HepG2 (cell line): Measurements from ENCODE around the gene NEK5. TPM values are rescaled to one million over a fixed set of nuclear protein-coding genes. Genes with fewer than 3 reads are reported as not detected.

Source experiments
- ATAC-seq: fragments of 200-7000 bp; cut with Tn5 transposase; 3 replicates; pipeline ENCODE4 v1.9.1; 2020; ENCODE audit warnings: mild to moderate bottlenecking, moderate library complexity
- BruUV-seq: library from RNA; stranded (reverse); fragments of 400-500 nt; replicated peaks from 2 replicates; lab custom pipeline; 2021; lab: Mats Ljungman, UMichigan
- CTCF ChIA-PET: fragments of 300-600 bp; formaldehyde crosslinking; extraction: SDS; loops from one replicate; lab custom pipeline; 2021; ENCODE audit warnings: low total read pairs, inconsistent platforms, low intra/inter-chr PET ratio; lab: Yijun Ruan, JAX
- POLR2A ChIA-PET: fragments of 350-600 bp; sonication (Branson Sonifier 250); formaldehyde crosslinking; loops from one replicate; lab custom pipeline; 2020; ENCODE audit warnings: antibody characterized with exemption, inconsistent platforms; lab: Yijun Ruan, JAX
- DNase-seq: peaks from one replicate; pipeline ENCODE4 v3.0.0-alpha.2; 2015; ENCODE audit warnings: low spot score
- FAIRE-seq: peaks from 3 replicates; lab custom pipeline; 2011; peaks lifted over from hg19 to GRCh38; lab: Jason Lieb, UNC
- H2AFZ ChIP-seq: one replicate; pipeline ENCODE4 v1.6.1; 2011; ENCODE audit warnings: low read length, inconsistent platforms
- H3K27ac ChIP-seq: fragments of 300-600 bp; 3 replicates; pipeline ENCODE4 v1.8.0; 2011; ENCODE audit warnings: mixed run types, mild to moderate bottlenecking, mixed read lengths, low read length, inconsistent platforms; ENCODE audit not compliant: insufficient read depth; ENCODE audit errors: extremely low read length
- H3K27me3 ChIP-seq, 2 experiments: fragments of 200-600 bp in 1 of 2; 2 replicates in 1 of 2; 3 replicates in 1 of 2; pipeline versions ENCODE4 v1.6.0 to v1.8.0; 2011; ENCODE audit warnings: low read length in 2 of 2, mild to moderate bottlenecking in 2 of 2, moderate library complexity in 2 of 2, inconsistent platforms in 1 of 2; ENCODE audit not compliant: insufficient read depth in 2 of 2, control insufficient read depth in 1 of 2
- H3K36me3 ChIP-seq, 2 experiments: fragments of 200-600 bp in 1 of 2; replicated peaks in 1 of 2; 2 replicates in 1 of 2; 3 replicates in 1 of 2; pipeline versions ENCODE4 v1.5.1 to v1.8.0; 2011; ENCODE audit warnings: low read length in 2 of 2, inconsistent platforms in 1 of 2; ENCODE audit not compliant: insufficient read depth in 2 of 2, control insufficient read depth in 1 of 2
- H3K4me1 ChIP-seq: 2 replicates; pipeline ENCODE4 v1.5.1; 2012; ENCODE audit warnings: low read length, inconsistent platforms; ENCODE audit not compliant: insufficient read depth
- H3K4me2 ChIP-seq: 2 replicates; pipeline ENCODE4 v1.6.0; 2011; ENCODE audit warnings: low read depth, low read length, inconsistent platforms
- H3K4me3 ChIP-seq, 3 experiments: fragments of 200-600 bp in 1 of 3; sonication (generic), shearing (Covaris generic) in 1 of 3; replicated peaks in 1 of 3; 2 replicates each; pipeline ENCODE4 v1.5.1; 2011 to 2016; ENCODE audit warnings: low read length in 3 of 3, inconsistent platforms in 2 of 3, low read depth in 2 of 3, mild to moderate bottlenecking in 2 of 3, control low read depth in 1 of 3, mixed read lengths in 1 of 3; ENCODE audit not compliant: insufficient read depth in 1 of 3
- H3K79me2 ChIP-seq: one replicate; pipeline ENCODE4 v1.6.1; 2011; ENCODE audit warnings: low read length, inconsistent platforms; ENCODE audit not compliant: insufficient read depth
- H3K9ac ChIP-seq: 2 replicates; pipeline ENCODE4 v1.6.0; 2011; ENCODE audit warnings: mild to moderate bottlenecking, low read depth, low read length, inconsistent platforms; ENCODE audit not compliant: insufficient read depth
- H3K9me3 ChIP-seq: 2 replicates; pipeline ENCODE4 v1.5.1; 2012; ENCODE audit warnings: mild to moderate bottlenecking, low read length
- H4K20me1 ChIP-seq: 2 replicates; pipeline ENCODE4 v1.6.0; 2011; ENCODE audit warnings: inconsistent platforms, mild to moderate bottlenecking, low read length, moderate library complexity; ENCODE audit not compliant: insufficient read depth
- JARID2 ChIP-seq: sonication (generic); formaldehyde crosslinking; IDR thresholded peaks from 2 replicates; pipeline ENCODE4 v1.8.1; 2023; ENCODE audit warnings: missing genetic modification reagents, inconsistent platforms; ENCODE audit not compliant: insufficient replicate concordance
- NCOR1 ChIP-seq: fragments of 200-600 bp; sonication (generic); IDR thresholded peaks from 2 replicates; pipeline ENCODE4 v1.7.0; 2017; ENCODE audit warnings: antibody characterized with exemption, low read length, borderline replicate concordance
- PCBP2 ChIP-seq: fragments of 200-400 bp; formaldehyde crosslinking; optimal IDR thresholded peaks from 2 replicates; pipeline ENCODE3; 2018; ENCODE audit warnings: low read length, low read depth; ENCODE audit not compliant: poor library complexity, severe bottlenecking
- ZNF17 ChIP-seq: sonication (generic); formaldehyde crosslinking; IDR thresholded peaks from 2 replicates; pipeline ENCODE4 v1.5.0; 2020; ENCODE audit warnings: mild to moderate bottlenecking, missing genetic modification reagents
- ZNF564 ChIP-seq: sonication (generic); formaldehyde crosslinking; IDR thresholded peaks from 2 replicates; pipeline ENCODE4 v1.8.1; 2023; ENCODE audit warnings: mild to moderate bottlenecking, missing genetic modification reagents
- ZNF570 ChIP-seq: sonication (generic); formaldehyde crosslinking; IDR thresholded peaks from 2 replicates; pipeline ENCODE4 v1.4.0; 2020; ENCODE audit warnings: mild to moderate bottlenecking, missing genetic modification reagents, borderline replicate concordance
- WGBS: methylation state at CpG from one replicate; pipeline ENCODE4 v1.1.6; 2017; ENCODE audit warnings: low lambda C conversion rate; 5-methylcytosine and 5-hydroxymethylcytosine counted together
- in situ Hi-C: cut with HindIII; loops from 2 replicates; pipeline ENCODE4 v1.10.0; 2017; ENCODE audit warnings: low pct_unique_long_range_greater_than_20kb; ENCODE audit not compliant: extremely low pct_ligation_motif_present
- intact Hi-C: fragments of 100-400 bp; cut with micrococcal nuclease; formaldehyde crosslinking; loops from one replicate; pipeline ENCODE4 v1.10.0; 2022; ENCODE audit not compliant: unreplicated experiment
- polyA plus RNA-seq, 8 experiments: library from polyadenylated mRNA; depleted of rRNA in 3 of 8; stranded (reverse) in 7 of 8; unstranded in 1 of 8; fragments of >200 nt; fragmentation: Illumina TruSeq in 4 of 8; extraction: Trizol in 4 of 8; gene quantifications; 2 replicates each; pipeline versions ENCODE4 v1.2.1 to v1.2.3, GENCODE V29; 2011 to 2016; ENCODE audit warnings: low read depth in 4 of 8, missing spikeins in 1 of 8, mixed read lengths in 1 of 8; ENCODE audit not compliant: insufficient read depth in 1 of 8
- total RNA-seq, 5 experiments: library from RNA; depleted of rRNA; stranded (reverse); fragments of >200 nt; fragmentation: Illumina TruSeq; extraction: Trizol; gene quantifications; 2 replicates each; pipeline ENCODE4 v1.2.3, GENCODE V29; 2016; ENCODE audit warnings: low read depth in 1 of 5
- TF ChIP-seq, protein P1 (sequence below): sonication (generic); formaldehyde crosslinking; IDR thresholded peaks from 2 replicates; pipeline ENCODE4 v1.4.0; 2020; ENCODE audit warnings: missing genetic modification reagents
- TF ChIP-seq, protein P2 (sequence below): sonication (generic); formaldehyde crosslinking; IDR thresholded peaks from 2 replicates; pipeline ENCODE4 v1.8.0; 2022; ENCODE audit warnings: low read depth, missing genetic modification reagents
- TF ChIP-seq, protein P3 (sequence below), 2 experiments: fragments of 450-650 bp in 1 of 2; sonication (generic) in 1 of 2; formaldehyde crosslinking in 1 of 2; IDR thresholded peaks; 2 replicates each; pipeline versions ENCODE4 v1.6.1 to v1.8.0; 2016 to 2022; ENCODE audit warnings: antibody characterized with exemption in 1 of 2, mild to moderate bottlenecking in 1 of 2, missing genetic modification reagents in 1 of 2

The NEK5 gene
- total and polyA plus RNA-seq, 2 of the 13 experiments (the other 11 are each of a cell fraction or from before 2014, with no cell fraction given), result 0.12 to 0.22 TPM

DNA sequence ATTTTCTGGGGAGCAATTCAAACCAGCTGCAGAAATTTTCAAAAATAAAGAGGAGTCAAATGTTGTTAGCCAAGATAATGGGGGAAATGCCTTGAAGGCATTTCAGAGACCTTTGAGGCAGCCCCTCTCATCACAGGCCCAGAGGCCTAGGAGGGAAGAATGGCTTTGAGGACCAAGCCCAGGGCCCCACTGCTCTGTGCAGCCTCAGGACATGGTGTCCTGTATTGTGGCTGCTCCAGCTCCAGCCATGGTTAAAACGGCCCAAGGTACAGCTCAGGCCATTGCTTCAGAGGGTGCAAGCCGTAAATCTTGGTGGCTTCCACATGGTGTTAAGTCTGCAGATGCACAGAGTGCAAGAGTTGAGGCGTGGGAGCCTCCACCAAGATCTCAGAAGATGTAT, 32.1 kb downstream of the NEK5 start:
- BruUV-seq, result no TSS peak
- H3K4me3 ChIP-seq, result no peak overlapping the region
- no peaks in the 10 kb centered on the region for H3K36me3 ChIP-seq
- intact Hi-C loops (no loop called here), in situ Hi-C loops (no loop called here)
- H3K4me2 ChIP-seq, result peak overlapping the region; percentile 9; the same call in 1 of the 2 replicates
- no peaks in the 10 kb centered on the region for H4K20me1 ChIP-seq
- peaks cover 21% of the 10 kb centered on the region for H3K4me1 ChIP-seq
- H3K79me2 ChIP-seq, result no peaks in the 10 kb centered on the region
- ATAC-seq, result peak; percentile 70
- H3K27me3 ChIP-seq, result no peaks in the 10 kb centered on the region
- ChIA-PET POLR2A (interaction anchor here (1.2 kb wide), 1 partner anchor 25 kb away, joined by 3 read pairs; no protein-coding TSS in a partner anchor), CTCF (no interaction called here)
- H3K27ac ChIP-seq, result no peak overlapping the region
- H2AFZ ChIP-seq, result no peak overlapping the region
- DNase-seq, result no peak
- WGBS, result 94% methylated on average over 2 of the region's 3 CpGs
- H3K9me3 ChIP-seq, result no peaks in the 10 kb centered on the region
- H3K9ac ChIP-seq, result no peak overlapping the region
- TF ChIP-seq ZNF17 (CRISPR knock-in tag), result no peak
- no peak for TF ChIP-seq JARID2 (CRISPR knock-in tag)
- no peak for TF ChIP-seq ZNF564 (CRISPR knock-in tag)
- no peak for TF ChIP-seq NCOR1
- no peak for TF ChIP-seq PCBP2
- TF ChIP-seq, protein P1, sequence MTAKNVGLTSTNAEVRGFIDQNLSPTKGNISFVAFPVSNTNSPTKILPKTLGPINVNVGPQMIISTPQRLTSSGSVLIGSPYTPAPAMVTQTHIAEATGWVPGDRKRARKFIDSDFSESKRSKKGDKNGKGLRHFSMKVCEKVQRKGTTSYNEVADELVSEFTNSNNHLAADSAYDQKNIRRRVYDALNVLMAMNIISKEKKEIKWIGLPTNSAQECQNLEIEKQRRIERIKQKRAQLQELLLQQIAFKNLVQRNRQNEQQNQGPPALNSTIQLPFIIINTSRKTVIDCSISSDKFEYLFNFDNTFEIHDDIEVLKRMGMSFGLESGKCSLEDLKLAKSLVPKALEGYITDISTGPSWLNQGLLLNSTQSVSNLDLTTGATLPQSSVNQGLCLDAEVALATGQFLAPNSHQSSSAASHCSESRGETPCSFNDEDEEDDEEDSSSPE (CRISPR knock-in tag), result no peak
- TF ChIP-seq, protein P2, sequence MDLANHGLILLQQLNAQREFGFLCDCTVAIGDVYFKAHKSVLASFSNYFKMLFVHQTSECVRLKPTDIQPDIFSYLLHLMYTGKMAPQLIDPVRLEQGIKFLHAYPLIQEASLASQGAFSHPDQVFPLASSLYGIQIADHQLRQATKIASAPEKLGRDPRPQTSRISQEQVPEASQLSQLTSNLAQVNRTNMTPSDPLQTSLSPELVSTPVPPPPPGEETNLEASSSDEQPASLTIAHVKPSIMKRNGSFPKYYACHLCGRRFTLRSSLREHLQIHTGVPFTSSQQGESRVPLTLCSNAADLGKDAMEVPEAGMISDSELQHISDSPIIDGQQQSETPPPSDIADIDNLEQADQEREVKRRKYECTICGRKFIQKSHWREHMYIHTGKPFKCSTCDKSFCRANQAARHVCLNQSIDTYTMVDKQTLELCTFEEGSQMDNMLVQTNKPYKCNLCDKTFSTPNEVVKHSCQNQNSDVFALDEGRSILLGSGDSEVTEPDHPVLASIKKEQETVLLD (CRISPR knock-in tag), result no peak
- TF ChIP-seq, protein P3, sequence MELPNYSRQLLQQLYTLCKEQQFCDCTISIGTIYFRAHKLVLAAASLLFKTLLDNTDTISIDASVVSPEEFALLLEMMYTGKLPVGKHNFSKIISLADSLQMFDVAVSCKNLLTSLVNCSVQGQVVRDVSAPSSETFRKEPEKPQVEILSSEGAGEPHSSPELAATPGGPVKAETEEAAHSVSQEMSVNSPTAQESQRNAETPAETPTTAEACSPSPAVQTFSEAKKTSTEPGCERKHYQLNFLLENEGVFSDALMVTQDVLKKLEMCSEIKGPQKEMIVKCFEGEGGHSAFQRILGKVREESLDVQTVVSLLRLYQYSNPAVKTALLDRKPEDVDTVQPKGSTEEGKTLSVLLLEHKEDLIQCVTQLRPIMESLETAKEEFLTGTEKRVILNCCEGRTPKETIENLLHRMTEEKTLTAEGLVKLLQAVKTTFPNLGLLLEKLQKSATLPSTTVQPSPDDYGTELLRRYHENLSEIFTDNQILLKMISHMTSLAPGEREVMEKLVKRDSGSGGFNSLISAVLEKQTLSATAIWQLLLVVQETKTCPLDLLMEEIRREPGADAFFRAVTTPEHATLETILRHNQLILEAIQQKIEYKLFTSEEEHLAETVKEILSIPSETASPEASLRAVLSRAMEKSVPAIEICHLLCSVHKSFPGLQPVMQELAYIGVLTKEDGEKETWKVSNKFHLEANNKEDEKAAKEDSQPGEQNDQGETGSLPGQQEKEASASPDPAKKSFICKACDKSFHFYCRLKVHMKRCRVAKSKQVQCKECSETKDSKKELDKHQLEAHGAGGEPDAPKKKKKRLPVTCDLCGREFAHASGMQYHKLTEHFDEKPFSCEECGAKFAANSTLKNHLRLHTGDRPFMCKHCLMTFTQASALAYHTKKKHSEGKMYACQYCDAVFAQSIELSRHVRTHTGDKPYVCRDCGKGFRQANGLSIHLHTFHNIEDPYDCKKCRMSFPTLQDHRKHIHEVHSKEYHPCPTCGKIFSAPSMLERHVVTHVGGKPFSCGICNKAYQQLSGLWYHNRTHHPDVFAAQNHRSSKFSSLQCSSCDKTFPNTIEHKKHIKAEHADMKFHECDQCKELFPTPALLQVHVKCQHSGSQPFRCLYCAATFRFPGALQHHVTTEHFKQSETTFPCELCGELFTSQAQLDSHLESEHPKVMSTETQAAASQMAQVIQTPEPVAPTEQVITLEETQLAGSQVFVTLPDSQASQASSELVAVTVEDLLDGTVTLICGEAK (IDR thresholded peaks at IDR 0.05), result no peak
- TF ChIP-seq, protein P3 (CRISPR knock-in tag; IDR thresholded peaks at IDR 0.05), result no peak
- TF ChIP-seq ZNF570 (CRISPR knock-in tag), result no peak
- TF ChIP-seq, all 625 proteins: peak for 0
- no peak for FAIRE-seq
